Activated CD8-positive, alpha-beta memory T cell treated with anti-CD3 and anti-CD28 coated beads for 24 hours (primary cell): ENCODE measurements around the gene KRTAP10-8.

Experiments
- DNase-seq: peaks from one replicate; pipeline ENCODE4 v3.0.0-alpha.2; 2020

KRTAP10-8 gene, protein sequence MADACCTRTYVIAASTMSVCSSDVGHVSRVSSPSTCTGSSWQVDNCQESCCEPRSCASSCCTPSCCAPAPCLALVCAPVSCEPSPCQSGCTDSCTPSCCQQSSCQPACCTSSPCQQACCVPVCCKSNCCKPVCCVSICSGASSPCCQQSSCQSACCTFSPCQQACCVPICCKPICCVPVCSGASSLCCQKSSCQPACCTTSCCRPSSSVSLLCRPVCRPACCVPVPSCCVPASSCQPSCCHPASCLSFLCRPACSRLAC

GRCh38 chr21:44612029-44612486 is at the start of gene KRTAP10-8:
Gene KRTAP10-8, plus strand, starts transcription at chr21:44612079. Its CDS starts 22 bp downstream, at chr21:44612101.
- no peak for DNase-seq

- DNase-seq = no peak
Measured at GRCh38 chr21:44564099-44564498, 47.8 kb upstream of the KRTAP10-8 start.

DNA sequence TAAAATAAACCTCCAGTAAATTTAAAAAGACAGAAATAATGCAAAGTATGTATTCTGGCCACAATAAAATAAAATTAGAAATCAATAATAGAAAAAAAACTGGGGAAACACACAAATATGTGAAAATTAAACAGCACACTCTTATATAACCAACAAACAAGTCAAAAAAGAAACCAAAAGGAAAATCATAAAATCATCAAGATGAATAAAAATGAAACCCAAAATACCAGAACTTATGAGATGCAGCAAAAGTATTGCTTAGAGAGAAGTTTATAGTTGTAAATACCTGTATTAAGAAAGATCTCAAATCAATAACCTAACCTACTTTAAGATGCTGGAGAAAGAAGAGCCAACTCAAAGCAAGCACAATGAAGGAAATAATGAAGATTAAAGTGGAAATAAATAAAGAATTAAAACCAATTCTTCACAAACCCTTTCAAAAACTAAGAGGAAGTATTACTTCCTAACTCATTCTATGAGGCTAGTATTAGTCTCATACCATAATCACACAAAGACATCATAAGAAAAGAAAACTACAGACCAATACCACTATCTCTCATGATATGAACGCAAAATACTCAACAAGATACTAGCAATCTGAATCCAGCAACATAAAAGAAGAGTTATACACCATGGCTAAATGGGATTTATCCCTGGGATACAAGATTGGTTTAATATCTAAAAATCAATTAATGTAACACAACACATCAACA is 46.8 kb upstream of the KRTAP10-8 start:
- DNase-seq = no peak

GRCh38 chr21:44566403-44566802 is 45.5 kb upstream of the KRTAP10-8 start:
- DNase-seq = no peak

GRCh38 chr21:44567481-44568171 is 44.3 kb upstream of the KRTAP10-8 start:
- DNase-seq = no peak

DNA sequence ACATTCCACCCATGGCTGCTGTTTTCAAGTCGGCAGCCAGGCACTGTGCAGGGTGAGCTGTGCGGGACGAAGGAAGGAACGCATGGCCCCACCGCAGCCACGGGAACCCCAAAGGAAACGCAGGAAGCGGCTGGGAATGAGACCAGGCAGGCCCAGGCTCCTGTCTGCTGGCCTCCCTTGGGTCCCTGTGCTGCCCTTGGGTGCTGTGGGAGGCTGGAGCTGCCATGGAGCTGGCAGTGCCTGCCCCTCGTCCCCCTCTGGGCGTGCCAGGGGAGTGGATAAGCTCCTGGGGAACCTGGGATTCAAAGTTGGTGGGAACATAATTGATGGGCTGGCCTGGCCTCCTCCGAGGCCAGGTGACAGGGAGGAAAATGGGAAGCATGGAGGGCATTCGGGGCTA is 43.6 kb upstream of the KRTAP10-8 start:
- DNase-seq = no peak

DNA sequence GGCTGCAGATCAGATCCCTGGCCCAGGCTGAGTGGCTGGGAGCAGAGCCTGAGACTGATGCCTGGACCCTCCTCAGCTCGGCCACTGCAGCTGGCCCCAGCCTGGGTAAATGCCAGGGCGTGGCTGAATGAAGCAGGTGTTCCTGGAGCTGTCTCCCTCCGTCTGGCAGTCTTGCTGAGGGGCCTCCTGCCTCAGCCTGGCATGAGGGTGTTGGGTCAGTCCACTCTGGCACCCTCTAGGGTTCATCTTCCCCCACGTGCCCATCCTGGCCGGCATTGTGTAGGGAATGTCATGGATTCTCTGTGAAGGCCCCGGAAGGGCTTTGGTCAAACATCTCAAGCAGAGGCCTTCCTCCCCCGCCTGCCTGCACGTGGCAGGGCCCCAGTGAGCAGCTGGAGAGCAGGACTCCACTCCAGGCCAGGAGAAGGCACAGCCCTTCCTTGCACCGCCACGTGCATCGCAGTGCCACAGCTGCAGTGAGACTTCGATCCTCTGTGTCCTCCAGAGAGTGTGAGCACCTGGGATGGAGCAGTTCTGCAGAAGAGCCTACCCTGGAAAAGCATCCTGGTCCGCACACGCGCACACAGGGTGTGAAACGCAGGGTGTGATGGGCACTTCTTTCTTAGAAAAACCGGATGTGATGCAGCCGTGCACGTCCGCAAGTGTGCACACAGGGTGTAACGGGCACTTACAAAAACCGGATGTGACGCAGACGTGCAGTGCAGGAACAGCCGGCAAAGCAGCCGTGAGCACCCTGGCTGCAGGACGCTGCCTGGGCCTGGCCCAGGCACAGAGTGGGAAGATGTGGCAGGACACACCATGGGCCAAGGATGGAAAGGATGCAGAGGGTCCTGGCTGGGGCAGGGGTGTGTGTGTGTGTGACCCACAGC is 43.0 kb upstream of the KRTAP10-8 start:
- peak; percentile 33 for DNase-seq

DNA sequence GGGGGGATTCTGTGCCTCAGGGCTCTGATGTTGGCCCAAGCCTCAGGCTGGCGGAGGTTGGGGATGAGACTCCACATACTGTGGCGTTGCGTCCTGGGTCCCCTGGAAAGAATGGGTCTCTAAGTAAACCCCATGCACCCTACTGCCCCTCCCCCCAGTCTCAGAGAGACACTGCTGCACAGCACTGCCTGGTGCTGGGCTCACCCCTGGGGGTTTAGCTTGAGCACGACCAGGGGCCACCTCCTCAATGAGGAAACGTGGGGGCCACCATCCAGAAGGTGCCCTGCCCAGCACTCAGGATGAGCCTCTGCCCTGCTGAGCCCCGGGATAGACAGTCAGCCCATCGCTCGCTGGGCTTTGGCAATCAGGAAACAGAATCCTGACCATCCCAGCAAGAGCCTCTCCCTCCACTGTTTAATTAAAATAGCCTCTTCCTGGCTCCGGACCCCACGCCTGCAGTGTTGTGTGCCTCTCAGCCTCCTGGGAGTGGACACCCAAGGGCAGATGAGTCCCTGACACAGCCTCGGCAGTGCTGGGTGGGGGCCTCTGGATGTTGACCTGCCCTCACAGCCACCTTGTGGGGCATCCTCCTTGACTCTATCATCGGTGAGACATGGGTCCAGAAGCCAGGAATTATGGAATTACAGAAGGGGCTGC is 41.9 kb upstream of the KRTAP10-8 start:
- DNase-seq = peak; percentile 40

- peak; percentile 35 for DNase-seq
Measured at GRCh38 chr21:44571296-44571695, 40.6 kb upstream of the KRTAP10-8 start.

- peak; percentile 47 for DNase-seq
Measured at GRCh38 chr21:44571844-44572782, 39.8 kb upstream of the KRTAP10-8 start.

DNA sequence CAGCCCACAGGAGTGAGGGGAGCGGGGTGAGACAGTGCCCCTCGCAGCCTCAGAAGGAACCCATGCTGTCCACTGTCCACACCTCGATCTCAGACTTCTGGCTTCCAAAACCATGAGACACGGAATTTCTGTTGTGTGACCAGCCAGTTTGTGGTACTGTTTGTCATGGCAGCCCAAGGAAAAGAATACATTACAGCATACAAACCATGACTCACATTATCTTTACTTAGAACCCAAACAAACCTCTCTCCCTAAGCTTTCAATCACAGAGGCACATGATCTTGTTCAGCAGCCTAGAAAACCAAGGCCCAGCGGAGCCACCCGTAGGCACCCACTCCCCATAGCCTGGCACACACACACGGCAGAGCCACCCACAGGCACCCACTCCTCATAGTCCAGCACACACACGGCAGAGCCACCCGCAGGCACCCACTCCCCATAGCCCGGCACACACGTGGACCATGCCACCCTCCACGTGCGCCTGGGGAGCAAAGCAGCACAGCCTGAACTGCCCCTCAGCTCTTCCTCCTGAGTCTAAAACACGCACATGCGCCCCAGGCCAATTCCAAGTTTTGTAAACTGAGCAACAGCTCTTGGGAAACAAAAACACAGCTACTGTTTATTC is 38.8 kb upstream of the KRTAP10-8 start:
- DNase-seq = peak; percentile 19

- peak; percentile 49 for DNase-seq
Measured at GRCh38 chr21:44573630-44574456, 38.0 kb upstream of the KRTAP10-8 start, which contains the start of gene KRTAP10-4. Gene KRTAP10-4, plus strand, starts transcription at chr21:44573729. Its CDS starts 30 bp downstream, at chr21:44573759.

GRCh38 chr21:44574457-44575306 is 37.2 kb upstream of the KRTAP10-8 start:
- DNase-seq = peak; percentile 45

DNA sequence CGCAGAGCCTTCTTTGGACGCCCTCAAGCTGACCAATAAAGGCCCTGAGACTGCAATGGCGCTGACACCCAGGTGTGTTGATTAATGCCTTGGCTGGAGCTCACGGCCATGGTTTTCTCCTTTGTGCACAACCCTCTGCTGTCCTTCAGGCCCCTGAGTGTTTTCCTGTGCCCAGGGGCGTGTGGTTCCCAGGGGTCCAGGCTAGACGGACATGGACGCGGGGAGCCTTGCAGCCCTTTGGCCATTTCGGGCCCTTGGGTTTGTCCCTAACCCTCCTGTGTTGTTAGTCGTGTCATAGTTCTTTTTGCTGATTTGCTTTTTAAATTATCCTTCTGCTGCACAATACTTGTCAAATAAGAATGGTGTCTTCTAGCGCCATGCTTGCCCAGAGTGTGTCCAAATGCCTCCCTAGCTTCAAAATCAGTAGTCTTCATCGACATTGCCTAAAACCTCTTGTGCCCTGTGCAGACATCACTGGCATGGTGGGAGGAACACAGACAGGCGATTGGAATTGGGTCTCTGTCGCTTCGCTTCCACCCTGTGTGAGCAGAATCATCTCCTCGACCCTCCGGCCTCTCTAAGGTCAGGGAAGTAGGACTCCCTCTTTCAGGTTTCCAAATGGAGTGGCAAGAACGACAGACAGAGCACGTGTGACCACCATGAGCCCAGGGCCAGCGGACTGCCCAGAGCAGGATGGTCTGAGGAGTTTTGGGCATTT is 36.4 kb upstream of the KRTAP10-8 start:
- DNase-seq = peak; percentile 33

- no peak for DNase-seq
Measured at GRCh38 chr21:44576025-44576420, 35.9 kb upstream of the KRTAP10-8 start.

DNA sequence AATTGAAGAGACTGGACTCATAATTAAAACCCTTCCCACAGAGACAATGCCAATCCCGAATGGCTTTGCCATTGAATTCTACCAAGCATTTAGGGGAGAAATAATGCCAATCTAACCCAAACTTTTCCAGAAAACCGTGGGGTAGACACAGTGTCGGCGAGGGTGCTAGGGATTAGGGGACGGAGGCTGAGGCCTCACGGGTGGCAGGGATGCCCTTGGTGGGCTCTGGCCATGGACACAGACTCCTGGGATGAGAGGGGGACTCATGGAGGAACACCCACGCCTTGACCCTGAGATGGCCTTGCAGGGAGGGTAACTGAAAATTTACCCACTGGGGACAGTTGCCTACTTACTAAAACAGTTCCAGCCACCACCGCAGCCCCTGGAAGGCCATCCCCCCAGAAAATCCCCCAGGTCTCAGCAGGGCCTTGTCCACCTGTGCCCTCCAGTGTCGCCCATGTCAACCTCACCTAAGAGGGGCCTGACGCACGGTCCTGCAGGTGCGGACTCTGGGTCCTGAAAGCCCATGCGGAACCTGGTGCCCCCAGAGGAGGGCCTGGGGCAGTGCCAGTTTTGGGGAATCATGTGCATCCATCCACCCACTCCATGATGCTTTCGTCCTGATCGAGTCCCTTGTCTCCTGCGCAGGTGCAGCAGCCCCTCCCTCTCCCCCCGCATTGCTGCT is 33.4 kb upstream of the KRTAP10-8 start:
- DNase-seq = peak; percentile 15
